ENCODE measurements around the gene HIVEP2. TPM values are rescaled to one million over a fixed set of nuclear protein-coding genes. Genes with fewer than 3 reads are reported as not detected.

Gene HIVEP2
- total and polyA plus RNA-seq, 2 donors (not counting 1 experiment from before 2014, with no cell fraction given) = 5.0 to 14.4 TPM

- Histone ChIP-seq H3K79me2 (ENCODE audit: control insufficient read depth, insufficient read depth, low read length) (peaks cover 6% of the 10 kb centered on the region), H3K4me3 (replicated peaks in 1 of 4; ENCODE audit: control extremely low read depth in 1 of 4, insufficient read depth in 1 of 4, low read depth in 3 of 4, low read length in 4 of 4) (no peak overlapping the region), H3K4me1 (ENCODE audit: control insufficient read depth, extremely low read depth, insufficient read depth, low read length) (no peaks in the 10 kb centered on the region), H3K36me3 (ENCODE audit: control insufficient read depth, insufficient read depth, low read length) (no peaks in the 10 kb centered on the region), H2AFZ (ENCODE audit: low read length) (no peak overlapping the region), H3K27ac (ENCODE audit: insufficient read depth, low read length) (no peak overlapping the region), H3K9ac (ENCODE audit: insufficient read depth, low read length) (no peak overlapping the region), H4K20me1 (ENCODE audit: control insufficient read depth, extremely low read depth, insufficient read depth, low read length) (no peaks in the 10 kb centered on the region), H3K9me3 (ENCODE audit: control insufficient read depth, insufficient read depth, low read depth, low read length) (no peaks in the 10 kb centered on the region), H3K4me2 (ENCODE audit: extremely low read depth, insufficient read depth, low read length) (no peak overlapping the region), H3K27me3 (ENCODE audit: control insufficient read depth, insufficient read depth, low read length) (no peaks in the 10 kb centered on the region)
- no peak for DNase-seq (ENCODE audit: low read depth in 2 of 2)
- TF ChIP-seq EZH2 (IDR thresholded peaks at IDR 0.05; ENCODE audit: low read length, missing control alignments) = no peak
- TF ChIP-seq, protein P1, sequence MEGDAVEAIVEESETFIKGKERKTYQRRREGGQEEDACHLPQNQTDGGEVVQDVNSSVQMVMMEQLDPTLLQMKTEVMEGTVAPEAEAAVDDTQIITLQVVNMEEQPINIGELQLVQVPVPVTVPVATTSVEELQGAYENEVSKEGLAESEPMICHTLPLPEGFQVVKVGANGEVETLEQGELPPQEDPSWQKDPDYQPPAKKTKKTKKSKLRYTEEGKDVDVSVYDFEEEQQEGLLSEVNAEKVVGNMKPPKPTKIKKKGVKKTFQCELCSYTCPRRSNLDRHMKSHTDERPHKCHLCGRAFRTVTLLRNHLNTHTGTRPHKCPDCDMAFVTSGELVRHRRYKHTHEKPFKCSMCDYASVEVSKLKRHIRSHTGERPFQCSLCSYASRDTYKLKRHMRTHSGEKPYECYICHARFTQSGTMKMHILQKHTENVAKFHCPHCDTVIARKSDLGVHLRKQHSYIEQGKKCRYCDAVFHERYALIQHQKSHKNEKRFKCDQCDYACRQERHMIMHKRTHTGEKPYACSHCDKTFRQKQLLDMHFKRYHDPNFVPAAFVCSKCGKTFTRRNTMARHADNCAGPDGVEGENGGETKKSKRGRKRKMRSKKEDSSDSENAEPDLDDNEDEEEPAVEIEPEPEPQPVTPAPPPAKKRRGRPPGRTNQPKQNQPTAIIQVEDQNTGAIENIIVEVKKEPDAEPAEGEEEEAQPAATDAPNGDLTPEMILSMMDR (conservative IDR thresholded peaks at IDR 0.05 in 1 of 2, IDR thresholded peaks at IDR 0.05 in 1 of 2; ENCODE audit: low read depth in 1 of 2, low read length in 2 of 2) = no peak
Measured at GRCh38 chr6:142914369-142914768, 30.6 kb downstream of the HIVEP2 start.

GRCh38 chr6:142913511-142914047, 31.4 kb downstream of the HIVEP2 start:
- no peaks in the 10 kb centered on the region for H3K9me3 ChIP-seq (ENCODE audit: control insufficient read depth, insufficient read depth, low read depth, low read length)
- H3K27me3 ChIP-seq (ENCODE audit: control insufficient read depth, insufficient read depth, low read length) = no peaks in the 10 kb centered on the region
- H3K9ac ChIP-seq (ENCODE audit: insufficient read depth, low read length) = no peak overlapping the region
- H2AFZ ChIP-seq (ENCODE audit: low read length) = no peak overlapping the region
- no peaks in the 10 kb centered on the region for H3K36me3 ChIP-seq (ENCODE audit: control insufficient read depth, insufficient read depth, low read length)
- TF ChIP-seq, protein P1 (conservative IDR thresholded peaks at IDR 0.05 in 1 of 2, IDR thresholded peaks at IDR 0.05 in 1 of 2; ENCODE audit: low read depth in 1 of 2, low read length in 2 of 2) = no peak
- no peak for TF ChIP-seq EZH2 (IDR thresholded peaks at IDR 0.05; ENCODE audit: low read length, missing control alignments)
- H3K4me1 ChIP-seq (ENCODE audit: control insufficient read depth, extremely low read depth, insufficient read depth, low read length) = no peaks in the 10 kb centered on the region
- no peak overlapping the region for H3K4me3 ChIP-seq (replicated peaks in 1 of 4; ENCODE audit: control extremely low read depth in 1 of 4, insufficient read depth in 1 of 4, low read depth in 3 of 4, low read length in 4 of 4)
- no peaks in the 10 kb centered on the region for H4K20me1 ChIP-seq (ENCODE audit: control insufficient read depth, extremely low read depth, insufficient read depth, low read length)
- DNase-seq (ENCODE audit: low read depth in 2 of 2) = no peak
- no peak overlapping the region for H3K4me2 ChIP-seq (ENCODE audit: extremely low read depth, insufficient read depth, low read length)
- no peak overlapping the region for H3K27ac ChIP-seq (ENCODE audit: insufficient read depth, low read length)
- H3K79me2 ChIP-seq (ENCODE audit: control insufficient read depth, insufficient read depth, low read length) = peaks cover 6% of the 10 kb centered on the region

DNA sequence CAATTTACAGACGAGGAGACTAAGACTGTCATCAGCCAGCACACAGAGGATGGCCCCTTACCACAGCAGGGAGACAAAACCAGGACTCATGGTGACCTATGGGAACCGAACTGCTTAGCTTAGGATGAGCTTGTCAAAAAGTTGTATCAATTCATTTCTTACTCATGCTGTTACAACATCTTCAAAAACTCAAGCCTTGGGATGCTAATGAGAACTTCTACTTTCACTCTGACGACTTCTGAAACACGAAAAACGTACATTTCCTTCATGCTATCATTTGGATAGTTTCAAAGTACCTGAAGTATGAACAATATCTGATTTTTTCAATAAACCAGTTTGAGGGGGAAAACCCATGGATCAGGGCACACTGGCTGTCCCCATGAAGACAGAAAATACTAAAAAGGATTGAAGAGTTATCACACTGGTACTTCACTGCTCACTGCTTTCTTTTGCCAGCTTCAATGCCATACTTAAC, 31.9 kb downstream of the HIVEP2 start:
- H3K9ac ChIP-seq (ENCODE audit: insufficient read depth, low read length) = no peak overlapping the region
- TF ChIP-seq EZH2 (IDR thresholded peaks at IDR 0.05; ENCODE audit: low read length, missing control alignments) = no peak
- TF ChIP-seq, protein P1 (conservative IDR thresholded peaks at IDR 0.05 in 1 of 2, IDR thresholded peaks at IDR 0.05 in 1 of 2; ENCODE audit: low read depth in 1 of 2, low read length in 2 of 2) = no peak
- H2AFZ ChIP-seq (ENCODE audit: low read length) = no peak overlapping the region
- H3K36me3 ChIP-seq (ENCODE audit: control insufficient read depth, insufficient read depth, low read length) = no peaks in the 10 kb centered on the region
- no peak overlapping the region for H3K27ac ChIP-seq (ENCODE audit: insufficient read depth, low read length)
- no peak overlapping the region for H3K4me3 ChIP-seq (replicated peaks in 1 of 4; ENCODE audit: control extremely low read depth in 1 of 4, insufficient read depth in 1 of 4, low read depth in 3 of 4, low read length in 4 of 4)
- no peaks in the 10 kb centered on the region for H3K27me3 ChIP-seq (ENCODE audit: control insufficient read depth, insufficient read depth, low read length)
- no peaks in the 10 kb centered on the region for H4K20me1 ChIP-seq (ENCODE audit: control insufficient read depth, extremely low read depth, insufficient read depth, low read length)
- DNase-seq (ENCODE audit: low read depth in 2 of 2) = no peak
- no peaks in the 10 kb centered on the region for H3K9me3 ChIP-seq (ENCODE audit: control insufficient read depth, insufficient read depth, low read depth, low read length)
- no peaks in the 10 kb centered on the region for H3K4me1 ChIP-seq (ENCODE audit: control insufficient read depth, extremely low read depth, insufficient read depth, low read length)
- H3K4me2 ChIP-seq (ENCODE audit: extremely low read depth, insufficient read depth, low read length) = no peak overlapping the region
- H3K79me2 ChIP-seq (ENCODE audit: control insufficient read depth, insufficient read depth, low read length) = peaks cover 7% of the 10 kb centered on the region

Measured in fibroblast of lung (primary cell).